HG03064 (cell line): ENCODE measurements around the gene DOCK1.

Source experiments
- ATAC-seq: cut with Tn5 transposase; IDR thresholded peaks from one replicate; pipeline ENCODE4 v1.9.1; 2021; ENCODE audit warnings: low read depth; ENCODE audit not compliant: unreplicated experiment

DOCK1 gene

DNA sequence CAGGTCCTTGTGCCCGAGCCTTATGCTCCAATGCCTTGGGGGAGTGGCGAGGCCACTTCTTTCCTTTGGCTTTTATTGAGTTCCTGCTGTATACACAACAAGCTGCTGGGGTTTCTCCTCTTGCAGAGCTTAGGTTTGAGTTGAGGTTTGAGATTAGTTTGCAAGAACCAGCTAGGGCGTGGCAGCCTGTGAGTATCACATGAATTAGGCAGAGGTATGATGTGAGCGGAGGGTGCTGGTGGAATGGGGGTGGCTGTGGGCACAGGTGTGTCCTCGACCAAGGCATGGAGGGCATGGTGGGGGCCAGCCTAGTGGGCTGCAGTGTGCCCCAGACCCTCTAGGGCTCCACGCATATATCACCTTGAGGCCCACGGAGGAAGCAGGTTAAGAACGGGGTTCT is 123.3 kb downstream of the DOCK1 start:
- ATAC-seq, result no peak

DNA sequence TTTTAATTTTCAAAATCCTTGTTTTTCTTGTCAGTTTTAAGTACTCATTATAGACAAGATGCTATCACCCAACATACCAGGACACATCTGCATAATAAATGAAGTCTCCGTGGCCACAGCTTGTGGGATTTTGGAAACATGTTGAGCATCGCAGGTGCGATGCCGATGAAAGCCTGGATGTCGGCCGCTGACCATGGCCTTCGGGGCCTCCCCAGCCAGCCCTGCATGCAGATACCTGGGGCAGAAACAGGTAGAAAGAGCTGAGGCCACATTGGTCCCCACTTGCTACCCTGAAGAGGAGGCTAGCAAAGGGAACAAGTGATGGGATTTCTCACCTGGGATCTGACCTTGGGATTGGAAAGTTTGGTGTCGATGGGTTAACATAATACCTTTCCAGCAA is 123.8 kb downstream of the DOCK1 start:
- ATAC-seq, result no peak

DNA sequence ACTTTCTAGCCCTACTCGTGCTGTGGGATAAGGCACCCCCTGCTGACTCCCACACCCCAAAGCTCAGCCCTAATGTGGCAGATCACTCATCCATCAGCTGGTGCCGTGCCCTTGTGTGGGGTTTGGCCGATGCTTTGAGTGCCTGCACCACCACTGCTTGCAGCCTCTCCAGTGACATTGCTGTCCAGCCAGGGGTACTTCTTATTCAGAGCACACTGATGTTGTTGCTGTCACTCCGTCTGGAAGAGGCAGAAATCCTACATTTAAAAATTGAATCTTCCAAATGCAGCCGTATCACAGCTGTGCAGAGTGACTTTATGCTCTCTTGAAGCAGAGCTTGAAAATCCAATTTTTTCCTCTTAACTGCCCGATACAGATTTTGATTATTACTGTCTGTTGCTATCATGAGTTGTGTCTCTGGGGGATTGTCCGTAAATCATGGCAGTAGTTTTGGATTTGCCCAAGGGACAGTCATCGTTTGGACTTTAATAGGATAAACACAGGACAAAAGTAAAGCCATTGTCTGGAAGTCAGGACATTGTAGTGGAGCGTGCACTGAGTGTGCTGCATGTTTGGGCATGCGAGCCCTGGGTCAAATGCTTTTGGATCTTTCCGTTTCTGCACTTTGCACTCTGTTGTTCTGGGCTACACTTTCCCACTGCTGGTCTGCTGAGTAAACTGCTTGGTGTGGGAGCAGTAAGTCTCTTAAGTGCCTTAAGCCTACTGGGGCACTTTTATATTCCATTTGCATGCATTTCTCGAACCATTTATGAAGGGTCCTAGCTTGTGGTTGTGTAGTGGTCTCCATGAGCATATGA is 128.2 kb downstream of the DOCK1 start:
- no peak for ATAC-seq

DNA sequence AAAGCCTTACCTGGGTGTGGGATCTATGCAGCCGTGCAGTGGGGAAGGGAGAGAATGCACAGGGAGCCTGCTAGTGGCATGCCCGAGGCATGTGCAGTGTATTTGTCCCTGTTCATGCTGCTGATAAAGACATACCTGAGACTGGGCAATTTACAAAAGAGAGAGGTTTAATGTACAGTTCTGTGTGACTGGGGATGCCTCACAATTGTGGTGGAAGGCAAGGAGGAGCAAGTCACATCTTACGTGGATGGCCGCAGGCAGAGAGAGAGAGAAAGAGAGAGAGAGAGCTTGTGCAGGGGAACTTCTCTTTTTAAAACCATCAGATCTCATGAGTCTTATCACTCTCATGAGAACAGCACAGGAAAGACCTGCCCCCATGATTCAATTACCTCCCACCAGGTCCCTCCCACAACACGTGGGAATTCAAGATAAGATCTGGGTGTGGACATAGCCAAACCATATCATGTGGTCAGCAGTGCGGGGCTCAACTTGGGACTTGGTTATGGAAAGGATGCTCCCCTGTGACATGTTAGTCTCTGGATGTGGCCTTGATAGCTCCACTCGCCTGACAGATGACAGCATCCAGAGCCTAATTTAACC is 128.9 kb downstream of the DOCK1 start:
- ATAC-seq, result no peak

DNA sequence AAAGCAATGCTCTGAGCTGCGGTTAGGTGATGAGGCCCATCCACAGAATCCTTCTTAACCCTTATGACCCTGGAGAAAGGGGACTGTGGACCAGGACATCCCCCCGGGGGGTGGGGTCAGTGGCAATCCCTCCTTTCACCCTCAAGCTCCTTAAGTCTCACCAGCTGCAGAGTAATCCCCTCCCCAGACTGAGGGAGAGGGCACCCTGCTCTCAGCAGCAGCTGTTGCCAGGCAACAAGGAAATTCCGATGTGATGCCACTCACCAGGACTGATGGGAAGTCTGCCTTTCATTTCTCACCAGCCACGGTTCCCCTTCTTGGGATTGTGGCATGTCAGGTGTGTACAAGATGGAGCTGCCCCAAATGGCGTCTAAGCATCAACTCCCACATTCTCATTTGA is 129.6 kb downstream of the DOCK1 start:
- ATAC-seq, result no peak

DNA sequence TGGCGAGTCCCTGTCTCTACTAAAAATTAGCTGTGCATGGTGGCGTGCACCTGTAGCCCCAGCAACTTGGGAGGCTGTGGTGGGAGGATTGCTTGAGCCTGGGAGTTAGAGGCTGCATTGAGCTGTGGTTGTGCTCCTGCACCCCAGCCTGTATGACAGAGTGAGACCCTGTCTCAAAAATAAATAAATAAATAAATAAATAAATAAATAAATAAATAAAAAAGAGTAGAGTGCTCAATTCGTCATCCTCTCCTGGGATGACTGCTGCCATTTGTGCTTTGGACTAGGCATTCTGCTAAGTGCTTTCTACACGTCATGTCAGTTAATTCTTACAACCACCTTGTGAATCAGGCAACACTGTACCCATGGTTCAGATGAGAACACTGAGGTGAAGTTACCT is 130.6 kb downstream of the DOCK1 start:
- no peak for ATAC-seq

DNA sequence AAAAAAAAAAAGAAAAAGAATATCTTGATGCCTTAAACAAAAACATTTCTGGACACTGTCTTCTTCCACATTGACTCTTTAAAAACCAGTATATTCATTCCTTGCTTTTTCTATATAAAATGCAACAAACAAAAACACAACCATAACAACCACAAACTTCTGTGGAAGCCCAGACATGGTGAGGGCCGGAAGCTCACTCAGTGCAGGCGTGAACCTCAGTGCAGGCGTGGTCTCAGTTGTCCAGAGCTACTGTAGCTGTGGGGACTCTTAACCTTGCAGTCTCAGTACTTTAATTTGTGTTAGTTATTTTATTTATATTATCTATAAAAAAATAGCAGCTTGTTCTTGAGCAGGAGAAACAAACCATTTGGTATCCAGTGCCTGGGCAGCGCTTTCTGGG is 131.8 kb downstream of the DOCK1 start:
- ATAC-seq, result no peak

DNA sequence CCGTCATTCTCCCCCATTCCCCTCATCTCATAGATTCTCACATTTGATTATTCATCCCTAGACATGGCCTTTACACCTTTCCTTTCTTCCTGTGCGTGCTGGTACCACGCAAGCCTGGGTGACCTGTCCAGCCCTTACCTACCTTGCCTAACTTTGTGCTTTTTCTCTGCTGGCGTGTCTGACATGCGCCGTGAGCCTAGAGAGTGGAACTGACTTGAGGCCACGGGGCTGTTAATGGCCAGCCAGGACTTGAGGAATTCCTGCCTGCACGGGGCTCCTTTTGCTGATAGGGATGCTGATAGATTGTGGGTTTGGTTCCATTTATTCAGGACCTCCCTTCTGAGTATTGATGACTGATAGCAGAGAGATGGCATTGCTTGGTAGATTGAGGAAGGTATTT is 134.2 kb downstream of the DOCK1 start:
- no peak for ATAC-seq

DNA sequence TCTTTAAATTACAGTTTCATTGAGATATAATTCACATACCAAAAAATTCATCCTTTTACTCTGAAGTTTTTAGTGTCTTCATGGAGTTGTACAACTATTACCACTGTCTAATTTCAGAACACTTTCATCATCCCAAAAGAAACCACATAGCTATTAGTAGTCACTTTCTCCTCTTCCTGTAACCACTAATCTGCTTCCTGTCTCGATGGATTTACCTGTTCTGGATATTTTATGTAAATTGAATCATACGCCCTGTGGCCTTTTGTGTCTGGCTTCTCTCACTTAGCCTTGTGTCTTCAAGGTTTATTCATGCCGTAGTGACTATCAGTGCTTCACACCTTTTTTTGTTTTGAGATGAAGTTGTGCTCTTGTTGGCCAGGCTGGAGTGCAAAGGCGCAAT is 135.5 kb downstream of the DOCK1 start:
- ATAC-seq, result no peak

DNA sequence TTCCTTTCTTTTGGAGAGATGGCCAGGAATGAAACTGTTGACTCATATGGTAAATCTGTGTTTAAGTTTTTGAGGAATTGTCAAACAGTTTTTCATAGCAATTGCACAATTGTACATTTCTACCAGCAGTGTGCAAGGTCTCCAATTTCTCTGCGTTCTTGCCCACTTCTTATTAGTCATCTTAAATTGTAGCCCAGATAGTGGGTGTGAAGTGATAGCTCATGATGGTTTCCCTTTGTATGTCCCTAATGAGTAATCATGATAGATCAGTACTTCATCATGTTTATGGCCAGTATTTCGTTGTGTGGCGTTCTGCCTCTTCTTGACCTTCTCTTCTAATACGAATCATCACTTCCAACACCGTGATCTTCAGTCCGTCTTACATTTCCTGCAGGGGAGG is 136.3 kb downstream of the DOCK1 start:
- ATAC-seq, result no peak

DNA sequence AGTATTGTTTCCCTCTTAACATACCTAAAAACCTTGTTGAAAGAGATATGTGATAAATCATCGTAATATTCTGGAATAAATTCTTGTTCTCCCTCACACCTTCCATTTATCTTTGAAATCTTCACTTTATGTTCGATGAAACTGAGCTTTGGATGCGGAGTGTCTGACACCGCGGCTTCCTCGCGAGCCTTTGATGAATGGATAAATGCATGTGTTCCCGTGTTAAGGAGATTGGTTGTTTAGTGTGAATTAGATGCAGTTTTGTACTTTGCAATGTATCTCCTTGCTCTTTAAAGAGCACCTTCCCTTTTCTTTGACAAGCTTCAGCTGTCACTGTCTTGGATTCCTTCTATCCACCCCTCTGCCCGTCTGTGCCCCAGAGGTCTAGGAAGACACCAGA is 138.1 kb downstream of the DOCK1 start:
- ATAC-seq, result no peak

DNA sequence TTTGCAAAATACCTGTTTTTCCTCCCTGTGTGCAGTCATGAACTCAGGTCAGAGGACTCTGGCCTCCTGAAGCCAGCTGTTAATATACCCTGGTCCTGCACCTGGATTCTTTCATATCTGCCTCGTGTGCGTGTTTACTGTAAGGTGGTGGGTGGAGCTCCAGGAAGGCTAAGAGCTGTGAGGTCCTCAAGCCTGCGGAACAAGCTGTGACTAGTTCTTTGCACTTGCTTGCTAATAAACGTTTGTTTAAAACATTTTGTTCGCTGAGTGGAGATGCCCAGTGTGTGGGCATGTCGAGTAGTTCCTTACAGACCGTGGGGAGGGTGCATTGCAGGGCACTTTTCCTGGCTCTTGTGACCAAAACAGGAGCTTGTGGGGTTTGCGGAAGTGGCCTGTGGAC is 139.0 kb downstream of the DOCK1 start:
- ATAC-seq, result no peak

DNA sequence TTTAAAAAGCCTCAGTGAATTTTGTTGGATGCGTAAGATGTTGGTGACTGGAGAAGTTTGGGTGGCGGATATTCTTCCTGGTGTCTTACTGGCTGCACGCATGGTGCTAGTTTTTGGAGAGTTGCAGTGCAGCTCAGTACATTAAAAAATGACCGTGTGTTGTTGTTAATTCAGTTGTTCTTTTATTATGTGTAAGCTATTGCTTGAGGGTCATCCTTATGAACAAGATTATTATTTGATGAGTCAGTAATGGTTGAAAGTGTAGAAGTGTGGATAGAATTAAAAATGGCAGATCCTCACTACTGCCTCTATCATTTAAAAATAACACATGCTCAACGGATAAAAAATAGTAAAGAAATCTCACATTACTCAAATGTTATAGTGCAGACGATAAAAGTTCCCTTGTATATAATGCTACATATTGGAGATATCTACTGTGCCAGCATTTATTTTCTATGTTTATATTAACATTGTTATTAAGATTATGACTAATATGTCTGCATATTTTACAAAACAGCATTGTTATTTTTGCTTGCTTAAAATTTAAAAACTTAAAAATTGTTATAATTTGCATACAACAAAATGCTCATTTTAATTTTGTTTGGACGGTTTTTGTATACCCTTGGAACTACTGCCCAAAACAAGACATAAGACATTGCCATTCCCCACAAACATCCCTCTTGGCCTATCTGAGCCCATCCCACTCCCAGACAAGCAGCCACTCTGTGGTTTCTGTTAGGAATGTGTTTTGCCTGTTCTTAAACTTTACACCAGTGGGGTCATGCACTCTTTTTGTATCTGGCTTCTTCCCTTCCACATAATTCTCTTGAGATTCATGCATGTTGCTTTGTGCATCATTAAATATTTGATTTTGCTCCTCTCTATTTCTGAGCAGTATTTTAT is 142.0 kb downstream of the DOCK1 start:
- ATAC-seq, result no peak

DNA sequence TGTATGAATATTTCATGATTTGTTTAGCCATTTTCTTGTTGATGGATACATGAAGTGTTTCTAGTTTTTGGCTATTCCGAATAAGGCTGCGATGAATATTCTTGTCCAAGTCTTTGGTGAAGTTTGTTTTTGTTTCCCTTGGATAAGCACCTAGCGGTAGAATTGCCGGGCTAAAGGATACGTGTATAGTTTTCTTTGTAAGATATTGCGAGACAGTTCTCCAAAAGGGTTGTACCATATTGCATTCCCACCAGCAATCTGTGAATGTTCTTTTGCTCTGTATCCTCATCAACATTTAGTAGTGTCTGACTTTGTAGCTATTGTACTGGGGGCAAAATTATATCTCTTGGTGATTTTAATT is 142.6 kb downstream of the DOCK1 start:
- no peak for ATAC-seq

DNA sequence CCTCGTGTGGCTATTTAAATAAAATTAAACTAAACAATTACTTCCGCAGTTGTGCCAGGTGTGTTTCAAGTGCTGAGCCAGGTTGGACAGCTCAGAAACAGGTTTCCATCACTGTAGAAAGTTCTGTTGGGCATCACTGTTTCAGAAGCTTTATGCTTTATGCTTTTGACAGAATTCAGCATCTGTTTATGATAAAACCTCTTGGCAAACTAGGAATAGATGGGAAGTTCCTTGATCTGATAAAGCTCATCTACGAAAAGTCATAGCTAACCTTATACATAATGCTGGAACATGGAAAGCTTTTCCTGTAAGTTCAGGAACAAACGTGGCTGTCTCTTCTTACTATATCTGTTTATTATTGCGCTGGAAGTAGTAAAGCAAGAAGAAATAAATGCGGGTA is 143.4 kb downstream of the DOCK1 start:
- no peak for ATAC-seq

DNA sequence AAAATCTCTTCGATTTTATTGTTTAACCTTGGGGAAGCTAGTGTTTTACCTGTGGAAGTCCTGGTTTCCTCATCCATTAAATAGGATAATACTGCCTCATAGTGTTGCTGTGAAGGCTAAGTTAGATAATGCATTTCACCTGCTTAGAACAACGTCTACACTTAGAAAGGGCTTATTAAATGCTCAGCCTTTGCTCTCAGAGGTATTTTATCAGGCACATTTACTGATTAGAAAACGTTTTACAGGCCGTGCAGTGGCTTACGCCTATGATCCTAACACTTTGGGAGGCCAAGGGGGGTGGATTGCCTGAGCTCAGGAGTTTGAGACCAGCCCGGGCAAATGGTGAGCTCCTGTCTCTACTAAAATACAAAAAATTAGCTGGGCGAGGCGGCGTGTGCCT is 146.8 kb downstream of the DOCK1 start:
- no peak for ATAC-seq

DNA sequence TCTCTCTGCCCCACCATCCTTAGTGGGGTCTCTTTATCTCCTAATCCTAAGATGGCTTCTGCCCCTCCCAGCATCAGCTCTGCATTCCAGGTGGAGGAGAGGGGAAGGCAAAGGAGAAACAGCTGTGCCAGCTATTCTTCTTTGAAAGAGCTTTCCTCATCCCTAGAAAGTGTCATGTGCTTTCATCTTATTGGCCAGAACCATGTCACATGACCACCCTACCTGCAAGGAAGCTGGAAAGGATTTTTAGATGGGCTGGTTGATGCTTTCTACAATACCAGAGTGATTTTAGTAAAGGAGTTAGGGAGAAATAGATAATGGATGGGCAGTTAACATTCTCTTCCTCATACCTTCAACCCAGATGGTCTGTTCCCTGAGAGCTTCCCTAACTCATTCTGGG is 150.0 kb downstream of the DOCK1 start:
- ATAC-seq, result no peak

DNA sequence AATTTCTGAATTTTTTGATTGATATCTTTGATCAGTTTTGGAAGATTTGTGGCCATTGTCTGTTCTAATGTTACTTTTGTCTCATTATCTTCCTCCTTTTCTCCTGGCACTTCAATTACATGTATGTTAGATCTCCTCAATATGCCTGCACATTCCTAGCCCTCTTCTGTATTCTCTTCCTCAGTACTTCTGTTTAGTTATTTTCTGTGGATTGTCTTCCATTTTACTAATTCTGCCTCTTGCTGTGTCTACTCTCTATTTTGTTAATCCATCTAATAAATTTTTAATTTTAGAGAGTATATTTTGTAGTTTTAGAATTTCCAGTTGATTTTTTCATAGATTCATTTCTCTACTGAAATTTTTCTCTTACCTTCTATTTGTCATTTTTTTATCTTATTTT is 154.1 kb downstream of the DOCK1 start:
- no peak for ATAC-seq

DNA sequence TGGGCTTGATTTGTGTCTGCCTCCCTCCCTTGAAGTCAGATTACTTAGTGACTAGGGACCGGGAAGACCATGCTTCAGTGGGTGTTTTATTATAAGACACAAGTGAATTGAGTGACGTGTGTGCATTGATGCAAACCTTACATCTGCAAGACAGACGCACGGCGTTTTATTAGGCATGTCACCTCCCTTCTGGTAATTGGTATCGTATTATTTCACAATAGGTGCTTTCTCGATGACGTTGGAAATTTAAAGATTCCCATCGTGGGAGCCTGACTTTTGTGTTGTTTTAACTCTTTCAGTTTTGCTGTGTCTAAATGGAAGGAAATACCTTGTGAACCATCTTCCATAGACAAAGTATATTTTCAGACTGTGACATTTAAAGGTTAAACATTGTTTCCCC is 158.5 kb downstream of the DOCK1 start:
- ATAC-seq, result no peak

DNA sequence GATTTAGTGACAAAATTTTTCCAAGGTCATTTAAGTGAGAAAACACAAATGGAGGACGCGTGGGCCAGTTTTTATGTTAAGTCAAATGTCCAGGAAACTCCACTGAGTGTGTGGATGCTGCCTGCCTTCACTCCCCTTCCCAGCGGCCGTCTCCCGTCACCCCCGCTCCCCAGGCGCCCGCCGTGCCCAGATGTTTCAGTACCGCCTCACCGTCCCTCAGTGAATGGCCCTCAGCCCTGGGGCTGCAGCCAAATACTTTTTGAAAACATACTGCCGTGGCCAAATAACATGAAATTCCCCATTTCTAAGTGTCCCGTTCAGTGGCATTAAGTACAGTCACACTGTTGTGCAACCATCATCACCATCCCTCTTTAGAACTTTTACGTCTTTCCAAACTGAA is 159.2 kb downstream of the DOCK1 start:
- no peak for ATAC-seq

DNA sequence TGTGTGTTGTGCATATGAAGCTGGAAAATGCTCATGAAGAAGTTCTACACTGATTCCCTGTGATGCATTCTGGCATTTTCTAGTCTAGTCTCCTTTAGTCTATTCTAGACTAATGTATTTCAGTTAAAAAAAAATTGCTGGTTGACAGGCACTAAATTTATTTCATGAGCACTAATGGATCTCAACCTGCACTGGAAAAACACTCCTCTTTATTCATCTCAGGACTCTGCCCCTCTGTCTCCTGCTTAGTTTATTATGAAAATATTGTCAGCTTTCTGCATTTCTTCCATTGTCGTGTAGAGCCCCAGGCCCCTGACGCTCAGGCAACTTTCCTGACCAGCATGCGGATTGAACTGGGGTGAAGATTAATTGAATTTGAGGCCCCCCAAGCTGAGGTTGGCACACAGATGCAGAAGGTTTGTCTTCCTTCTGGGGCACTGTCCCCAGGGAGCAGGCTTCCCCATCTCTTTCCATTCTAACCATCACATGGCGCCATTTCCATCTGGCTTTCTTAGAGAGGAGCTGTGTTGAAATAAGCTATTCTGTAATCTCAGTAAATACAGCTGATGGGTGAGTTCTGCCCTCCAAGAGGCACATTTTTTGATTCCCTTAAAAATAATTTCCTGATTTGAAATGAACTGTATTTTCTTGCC is 162.4 kb downstream of the DOCK1 start:
- no peak for ATAC-seq
